OCI-M2 (cell line): ENCODE measurements around the gene TIMP1.

ENCODE experiments used
- DNase-seq: peaks from one replicate; lab custom pipeline; 2025; ENCODE audit not compliant: unreplicated experiment; lab: John Stamatoyannopoulos, UW

Gene TIMP1

DNA sequence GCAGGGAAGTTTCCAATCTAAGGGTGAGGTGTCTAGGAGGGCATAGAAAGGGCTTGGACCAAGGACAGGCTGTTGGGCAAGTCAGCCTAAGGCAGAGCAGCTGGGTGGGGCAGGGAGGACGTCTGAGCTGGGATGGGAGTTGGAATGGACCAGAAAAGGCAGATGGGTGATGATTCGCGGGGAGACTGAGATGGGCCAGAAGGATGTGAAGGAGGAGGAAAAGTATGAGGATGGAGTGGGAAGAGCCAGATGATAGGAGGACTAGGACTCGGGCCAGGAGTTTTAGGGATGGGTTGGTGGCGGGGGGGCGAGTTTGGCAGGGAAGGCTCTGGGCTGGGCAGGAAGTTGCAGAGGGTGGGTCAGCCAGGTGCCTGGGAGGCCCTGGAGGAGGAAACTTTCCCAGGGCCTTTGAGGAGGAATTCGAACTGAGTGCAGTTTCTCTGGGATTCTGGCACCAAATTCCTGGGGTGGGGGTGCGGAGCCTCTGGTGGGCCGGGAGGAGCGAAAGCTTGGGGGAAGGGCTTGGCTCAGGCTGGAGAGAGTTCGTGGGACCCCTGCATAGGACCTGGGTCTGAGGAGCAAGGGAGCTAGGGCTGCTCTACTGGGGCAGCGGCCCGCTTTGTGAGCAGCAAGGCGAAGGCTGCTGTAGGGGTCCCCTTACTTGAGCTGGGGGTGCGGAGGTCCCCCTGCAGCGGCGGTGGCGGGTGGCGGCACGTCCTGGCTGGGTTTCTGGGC lies 8.7 kb upstream of the TIMP1 start:
- DNase-seq: no peak

DNA sequence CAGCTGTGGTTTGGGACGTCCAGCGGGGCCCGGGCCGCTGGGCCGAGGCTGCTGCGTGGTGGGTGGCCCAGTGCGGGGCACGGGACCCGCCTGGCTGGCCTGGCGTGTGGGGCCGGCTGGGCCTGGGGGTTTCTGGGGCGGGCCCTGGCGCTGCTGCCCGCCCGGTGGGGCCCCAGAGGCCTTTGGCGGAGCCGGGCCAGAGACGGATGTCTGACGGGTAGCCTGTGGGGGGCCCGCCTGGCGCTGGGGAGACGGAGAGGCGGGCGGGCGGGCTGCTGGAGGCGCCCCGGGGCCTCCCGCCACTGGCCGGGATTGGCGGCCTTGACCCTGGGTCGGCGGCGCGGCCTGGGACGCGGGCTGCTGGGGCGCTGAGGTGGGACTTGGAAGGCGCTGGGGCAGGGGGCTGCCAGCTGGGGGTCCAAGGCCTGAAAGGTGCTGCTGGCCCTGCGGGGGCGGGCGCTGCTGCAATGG lies 8.1 kb upstream of the TIMP1 start:
- no peak for DNase-seq

- DNase-seq: no peak
Measured at GRCh38 chrX:47574547-47575301, 7.5 kb upstream of the TIMP1 start.

DNA sequence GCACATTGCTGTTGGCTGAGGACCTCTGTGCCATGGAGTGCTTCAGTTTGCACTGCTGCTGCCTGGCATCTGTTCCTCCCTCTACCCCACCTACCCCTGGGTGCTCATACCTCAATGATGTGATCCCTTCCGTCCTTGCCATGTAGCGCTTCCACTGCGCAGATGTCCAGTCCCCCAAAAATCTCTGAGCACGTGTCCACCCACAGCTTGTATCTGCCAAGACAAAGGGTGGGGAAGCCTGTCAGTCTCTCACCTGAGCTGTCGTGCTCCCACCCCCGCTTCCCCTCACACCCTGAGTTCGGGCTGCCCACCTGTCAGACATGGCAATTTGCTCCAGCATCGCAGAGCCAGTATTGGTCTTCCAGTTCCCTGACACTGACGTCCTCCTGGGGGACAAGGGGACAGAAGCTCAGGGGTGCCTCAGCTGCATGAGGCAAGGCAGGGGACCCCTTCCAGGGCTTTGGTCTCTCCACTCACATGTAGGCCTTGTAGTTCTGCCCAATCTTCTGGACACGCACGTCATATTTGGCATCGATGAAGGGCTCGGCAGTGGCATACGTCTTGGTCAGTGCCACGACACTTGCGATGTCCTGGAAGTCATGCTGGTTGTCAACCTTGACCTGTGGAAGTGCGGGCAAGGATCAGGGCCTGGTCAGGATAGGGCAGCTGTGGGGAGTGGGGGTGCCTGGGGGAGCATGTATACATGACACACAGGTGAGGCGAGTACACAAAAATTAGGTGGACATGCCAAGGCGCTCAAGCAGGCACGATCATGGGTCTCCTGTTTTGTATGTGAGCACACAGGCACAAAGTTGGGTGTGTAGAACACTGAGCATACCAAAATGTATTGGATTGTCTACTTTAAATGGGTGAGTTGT lies 6.0 kb upstream of the TIMP1 start:
- DNase-seq: no peak

- no peak for DNase-seq
Measured at GRCh38 chrX:47577424-47577823, 4.8 kb upstream of the TIMP1 start.

GRCh38 chrX:47577901-47578300 lies 4.3 kb upstream of the TIMP1 start:
- no peak for DNase-seq

- DNase-seq: no peak
Measured at GRCh38 chrX:47578692-47579091, 3.5 kb upstream of the TIMP1 start.

- DNase-seq: no peak
Measured at GRCh38 chrX:47579537-47579936, 2.7 kb upstream of the TIMP1 start.

- no peak for DNase-seq
Measured at GRCh38 chrX:47583240-47583861, 1.1 kb downstream of the TIMP1 start.

DNA sequence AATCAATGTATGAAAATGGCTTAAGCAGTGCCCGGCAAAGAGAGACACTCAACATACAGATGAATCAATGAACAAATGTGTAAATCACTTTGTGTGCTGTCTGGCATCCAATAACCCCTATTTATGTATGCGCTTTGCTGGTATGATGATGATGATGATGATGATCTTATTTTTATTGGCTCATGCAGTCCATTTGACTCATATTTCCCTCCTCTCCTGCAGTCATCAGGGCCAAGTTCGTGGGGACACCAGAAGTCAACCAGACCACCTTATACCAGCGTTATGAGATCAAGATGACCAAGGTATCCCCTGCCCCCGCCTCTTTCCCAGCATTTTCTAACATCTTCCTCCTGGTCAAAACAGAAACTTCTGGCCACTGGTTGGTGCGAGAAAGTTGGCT lies 2.5 kb downstream of the TIMP1 start:
- no peak for DNase-seq

- no peak for DNase-seq
Measured at GRCh38 chrX:47585273-47585672, 3.0 kb downstream of the TIMP1 start.

GRCh38 chrX:47586043-47586787 lies 4.0 kb downstream of the TIMP1 start:
- DNase-seq: no peak

DNA sequence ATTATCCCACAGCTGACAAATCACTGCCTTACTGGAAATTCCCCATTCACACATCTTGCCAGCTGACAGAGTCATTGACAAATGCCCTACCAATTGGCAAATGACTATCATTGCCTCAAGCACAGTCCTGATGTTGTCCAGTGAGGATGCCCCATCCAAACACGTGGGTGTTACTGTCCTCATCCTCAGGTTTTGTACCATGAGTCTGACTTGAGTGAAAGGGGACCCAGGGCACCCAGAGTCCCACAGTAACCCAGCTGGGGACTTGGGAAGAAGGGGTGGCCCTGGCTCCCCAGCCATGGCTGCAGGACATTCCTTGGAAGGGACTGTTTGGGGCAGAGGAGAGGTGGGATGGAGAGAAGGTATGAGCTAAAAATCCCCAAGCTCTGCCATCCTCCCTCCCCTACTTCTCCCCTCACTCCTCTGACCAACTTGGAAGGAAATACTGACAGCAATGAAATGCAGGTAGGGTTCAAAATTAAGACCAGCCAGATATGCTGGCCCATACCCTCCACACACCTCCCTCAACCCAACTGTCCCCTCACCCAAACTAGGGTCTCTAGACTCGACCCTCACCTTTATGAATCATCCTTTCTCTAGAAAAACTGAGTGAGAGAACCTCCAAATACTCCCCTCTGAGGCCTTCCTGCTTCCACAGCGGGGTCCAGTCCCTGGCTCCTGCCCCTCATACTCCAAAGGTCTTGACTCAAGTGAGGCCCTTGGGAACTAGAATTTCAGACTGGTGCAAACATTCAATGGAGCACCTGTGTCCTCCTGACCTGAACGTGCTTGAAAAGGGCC lies 5.1 kb downstream of the TIMP1 start:
- no peak for DNase-seq

DNA sequence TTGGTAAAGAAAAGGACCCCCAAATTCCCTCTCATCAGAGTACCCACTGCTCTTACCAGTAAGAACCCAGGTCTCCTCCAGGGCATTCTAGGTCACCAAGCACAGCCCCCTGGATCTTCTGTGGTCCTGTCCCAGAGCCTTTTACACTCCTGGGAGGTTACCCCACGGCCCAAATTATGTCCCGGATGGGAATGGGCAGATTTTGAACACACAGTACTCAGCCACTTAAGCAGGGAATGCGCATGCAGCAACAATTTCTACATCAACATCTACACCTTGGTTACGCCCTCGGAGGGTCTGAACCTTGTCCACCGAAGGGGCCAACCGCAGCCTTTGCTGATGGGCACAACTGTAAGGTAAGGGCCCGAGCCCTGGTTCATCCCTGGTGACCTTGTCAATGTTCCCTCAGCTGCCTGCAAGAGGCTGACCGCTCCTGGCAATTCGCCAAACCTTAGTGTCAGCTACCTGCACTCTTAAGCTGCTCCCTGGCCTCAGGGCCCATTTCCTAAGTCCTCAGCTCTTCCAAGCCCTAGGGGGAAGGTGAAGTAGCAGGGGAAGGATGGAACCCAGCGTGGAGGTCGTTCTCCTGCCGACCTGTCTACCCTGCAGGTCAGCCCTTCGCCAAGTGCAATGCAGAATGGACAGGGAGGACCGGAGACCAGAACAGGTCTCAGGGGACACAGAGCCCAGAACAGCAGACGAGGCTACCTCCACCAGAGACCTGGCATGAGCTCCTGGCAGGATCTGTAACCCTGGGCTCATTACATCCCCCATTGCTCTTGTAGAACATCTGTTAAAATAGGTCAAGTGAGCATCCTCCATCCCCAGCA lies 5.9 kb downstream of the TIMP1 start:
- no peak for DNase-seq

DNA sequence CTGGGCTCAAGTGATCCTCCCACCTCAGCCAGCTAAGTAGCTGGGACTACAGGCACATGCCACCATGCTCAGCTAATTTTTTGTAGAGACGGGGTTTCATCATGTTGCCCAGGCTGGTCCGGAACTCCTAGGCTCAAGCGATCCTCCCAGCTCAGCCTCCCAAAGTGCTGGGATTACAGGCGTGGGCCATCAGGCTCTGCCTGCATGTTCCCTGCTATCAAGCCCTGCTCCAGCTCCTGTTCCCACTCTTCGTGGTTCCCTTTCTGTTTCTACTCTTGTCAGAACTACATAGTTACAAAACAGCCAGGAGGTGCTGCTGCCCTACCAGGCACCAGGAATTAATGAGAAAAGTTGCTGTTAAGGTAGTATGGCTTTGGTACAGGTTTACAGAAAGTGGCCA lies 8.7 kb downstream of the TIMP1 start:
- no peak for DNase-seq

DNA sequence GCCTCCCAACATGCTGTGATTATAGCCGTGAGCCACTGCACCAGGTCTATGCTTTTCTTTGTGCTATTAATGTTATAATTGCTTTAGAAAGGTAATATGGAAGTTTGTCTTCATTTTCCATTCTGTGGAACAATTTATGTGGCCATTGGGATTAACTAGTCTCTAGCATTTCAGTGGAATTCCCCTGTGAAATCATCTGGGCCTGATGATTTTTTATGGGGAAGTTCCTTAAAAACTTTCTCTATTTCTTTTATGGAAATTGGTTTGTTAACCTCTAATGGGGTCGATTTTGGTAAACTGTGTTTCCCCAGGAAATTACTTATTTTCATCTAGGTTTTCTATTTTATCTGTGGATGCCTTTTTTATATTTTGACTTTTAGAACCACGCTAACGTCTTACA lies 11.3 kb downstream of the TIMP1 start:
- no peak for DNase-seq

GRCh38 chrX:47595716-47596251 lies 13.5 kb downstream of the TIMP1 start:
- DNase-seq: no peak

GRCh38 chrX:47596256-47596655 lies 14.0 kb downstream of the TIMP1 start:
- DNase-seq: no peak
